ENCODE measurements around the gene LGALS1.
A peak's percentile ranks its signal among the peaks of the same experiment; 100 is the strongest.
"Not testable (repeated sequence)": the region's sequence is repeated elsewhere in the genome, so short reads cannot be mapped to it uniquely, and the experiment has no call there.

The LGALS1 gene

DNA sequence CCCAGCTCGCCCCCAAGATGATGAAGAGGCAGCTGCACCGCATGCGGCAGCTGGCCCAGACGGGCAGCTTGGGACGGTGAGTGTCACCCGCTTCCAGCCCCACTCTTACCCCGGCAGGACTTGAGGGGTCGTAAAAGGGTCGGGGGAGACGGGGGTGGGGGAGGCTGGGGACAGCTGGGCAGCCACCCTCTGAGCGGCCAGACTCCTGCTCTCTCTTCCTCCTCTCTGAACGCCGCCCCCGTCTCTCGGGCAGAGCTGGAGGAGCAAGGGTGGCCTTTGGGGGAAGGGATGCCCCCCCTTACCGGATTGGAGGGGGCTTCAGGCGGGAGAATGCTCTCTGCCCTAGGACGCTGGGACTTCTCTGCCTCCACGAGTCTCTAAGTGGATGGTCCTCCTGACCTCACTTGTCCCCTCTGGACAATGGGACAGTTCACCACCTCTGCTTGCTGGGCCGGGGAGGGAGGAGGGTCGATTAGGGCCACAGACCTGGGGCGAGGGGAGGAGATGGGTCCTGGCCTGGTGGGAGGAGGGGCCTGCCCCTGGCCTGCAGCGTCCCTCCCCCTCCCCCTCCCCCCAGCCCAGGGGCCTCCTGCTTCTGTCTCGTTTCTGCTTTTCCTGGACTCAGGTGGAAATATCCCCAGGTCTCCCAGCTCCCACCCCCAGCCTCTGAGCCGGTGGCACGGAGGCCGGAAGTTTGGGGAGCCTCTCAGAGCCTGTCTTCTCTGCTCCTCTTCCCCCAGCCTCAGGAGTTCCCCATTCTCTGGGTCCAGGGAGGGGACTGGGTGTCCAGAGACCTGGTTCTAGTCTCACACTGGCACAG, 35.5 kb upstream of the LGALS1 start:
- DNase-seq: no peak

DNA sequence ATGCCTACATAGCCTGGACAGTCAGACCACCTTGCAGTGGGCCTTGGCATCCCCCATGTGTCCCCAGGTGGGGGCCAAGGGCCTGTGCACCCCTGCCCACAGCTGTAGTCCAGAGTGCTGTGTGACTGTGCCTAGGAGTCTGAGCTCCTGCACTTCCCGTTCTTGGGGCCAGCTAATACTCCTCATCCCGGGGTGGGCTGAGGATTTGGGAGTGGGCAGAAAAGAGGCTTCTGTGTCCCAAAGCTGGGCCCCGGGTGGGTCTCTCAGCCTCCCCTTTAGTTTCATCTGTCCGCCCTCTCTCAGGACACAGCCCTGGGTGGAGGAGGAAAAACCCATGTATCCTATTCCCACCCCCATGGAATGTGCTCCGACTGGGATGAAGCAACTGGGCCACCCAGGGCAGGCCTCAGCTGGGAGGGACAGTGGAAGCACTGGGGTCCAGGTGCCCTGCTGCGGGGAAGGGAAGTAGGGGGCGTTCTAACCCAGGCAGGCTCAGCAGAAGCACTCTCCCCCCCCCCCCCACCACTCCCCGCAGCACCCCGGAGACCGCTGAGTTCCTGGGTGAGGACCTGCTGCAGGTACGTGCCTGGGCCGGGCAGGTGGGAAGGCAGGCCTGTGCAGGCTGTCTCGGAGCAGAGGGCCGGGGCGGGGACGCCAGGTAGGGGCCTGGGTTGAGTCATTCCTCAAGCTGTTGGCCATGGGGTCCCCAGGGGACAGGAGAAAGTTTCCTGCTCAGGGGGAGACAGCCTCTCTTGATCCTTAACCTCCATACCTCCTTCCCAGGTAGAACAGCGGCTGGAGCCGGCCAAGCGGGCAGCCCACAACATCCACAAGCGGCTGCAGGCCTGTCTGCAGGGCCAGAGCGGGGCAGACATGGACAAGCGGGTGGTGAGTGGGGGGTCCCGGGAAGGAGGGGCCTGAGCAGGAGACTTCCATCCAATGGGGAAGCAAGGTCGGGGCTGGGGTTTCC, 34.6 kb upstream of the LGALS1 start:
- DNase-seq: no peak

DNA sequence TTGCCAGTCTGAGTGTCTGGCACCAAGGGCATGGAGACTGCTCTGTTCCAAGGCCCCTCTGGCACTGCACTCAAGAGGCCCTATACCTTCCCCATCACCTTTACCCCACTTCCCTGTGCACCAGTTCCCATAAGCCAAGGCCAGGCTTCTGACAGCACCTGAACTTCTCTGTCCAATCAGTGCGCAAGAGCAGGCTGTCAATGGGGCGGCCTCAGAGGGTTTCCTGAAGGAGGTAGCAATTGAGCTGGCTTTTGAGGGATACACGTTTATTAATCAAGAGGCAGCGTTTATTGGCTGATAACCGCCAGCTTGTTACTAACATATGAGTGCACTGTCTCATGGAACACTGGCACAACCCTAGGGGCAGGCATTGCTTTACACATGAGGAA, 33.9 kb upstream of the LGALS1 start:
- DNase-seq: no peak

DNA sequence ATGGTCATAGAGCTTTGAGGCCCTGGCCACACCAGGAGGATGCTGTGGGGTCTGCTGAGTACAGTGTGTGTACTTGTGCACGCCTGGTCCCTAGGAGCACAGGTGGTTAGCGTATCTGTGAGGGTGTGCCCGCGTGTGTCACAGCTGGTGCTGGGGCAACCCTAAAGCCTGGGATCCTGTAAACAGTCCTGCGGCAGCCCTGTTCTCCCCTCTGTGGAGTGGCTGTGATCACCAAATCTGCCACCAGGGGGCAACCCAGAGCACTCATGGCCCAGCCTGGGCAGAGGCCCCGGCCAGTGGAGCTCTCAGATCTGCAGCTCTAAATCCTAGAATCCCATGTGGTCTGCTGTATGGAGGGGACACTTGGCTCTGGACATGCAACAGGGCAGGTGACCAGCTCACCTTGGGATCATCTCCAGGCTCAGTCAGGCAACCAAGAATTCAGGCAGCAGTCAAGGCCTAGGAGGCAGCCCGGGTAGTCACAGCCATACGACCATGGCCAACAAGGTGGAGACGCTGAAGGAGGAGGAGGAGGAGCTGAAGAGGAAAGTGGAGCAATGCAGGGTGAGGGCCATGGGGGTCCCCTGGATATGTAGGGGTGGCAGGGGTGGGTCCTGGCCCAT, 32.1 kb upstream of the LGALS1 start:
- DNase-seq: peak; percentile 52

DNA sequence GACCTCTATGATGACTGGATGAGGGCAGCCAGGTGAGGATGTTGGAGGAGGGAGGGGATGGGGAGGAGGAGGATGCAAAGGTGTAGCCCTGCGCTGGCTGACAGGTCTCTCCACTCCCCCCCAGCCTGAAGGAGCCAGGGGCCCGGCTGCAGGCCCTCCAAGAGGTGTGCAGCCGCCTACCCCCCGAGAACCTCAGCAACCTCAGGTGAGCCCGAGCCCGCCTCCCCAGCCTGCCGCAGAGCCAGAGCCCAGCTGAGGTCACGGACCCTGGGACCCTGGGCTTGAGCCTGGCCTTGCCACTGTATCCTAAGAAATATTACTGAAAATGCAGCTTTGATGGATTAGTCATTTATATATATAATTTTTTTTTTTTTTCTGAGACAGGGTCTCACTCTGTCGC, 28.1 kb upstream of the LGALS1 start:
- DNase-seq: no peak

DNA sequence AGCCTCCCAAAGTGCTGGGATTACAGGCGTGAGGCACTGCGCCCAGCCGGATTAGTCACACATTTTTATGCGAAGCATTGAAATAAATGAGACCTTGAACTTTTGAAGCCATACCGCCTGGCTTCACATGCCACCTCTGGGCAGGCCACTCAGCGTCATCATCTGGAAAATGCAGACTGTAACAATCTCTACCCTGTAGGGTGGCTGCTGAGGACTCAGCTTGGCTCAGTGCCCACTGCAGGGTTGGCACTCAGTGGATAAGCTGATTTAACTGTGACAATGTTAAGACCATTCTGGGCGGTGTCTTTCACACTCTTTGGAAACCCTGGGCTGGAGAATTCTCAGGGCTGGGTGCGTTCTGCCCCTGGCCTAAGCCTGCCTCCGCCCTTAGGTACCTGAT, 27.5 kb upstream of the LGALS1 start:
- no peak for DNase-seq

DNA sequence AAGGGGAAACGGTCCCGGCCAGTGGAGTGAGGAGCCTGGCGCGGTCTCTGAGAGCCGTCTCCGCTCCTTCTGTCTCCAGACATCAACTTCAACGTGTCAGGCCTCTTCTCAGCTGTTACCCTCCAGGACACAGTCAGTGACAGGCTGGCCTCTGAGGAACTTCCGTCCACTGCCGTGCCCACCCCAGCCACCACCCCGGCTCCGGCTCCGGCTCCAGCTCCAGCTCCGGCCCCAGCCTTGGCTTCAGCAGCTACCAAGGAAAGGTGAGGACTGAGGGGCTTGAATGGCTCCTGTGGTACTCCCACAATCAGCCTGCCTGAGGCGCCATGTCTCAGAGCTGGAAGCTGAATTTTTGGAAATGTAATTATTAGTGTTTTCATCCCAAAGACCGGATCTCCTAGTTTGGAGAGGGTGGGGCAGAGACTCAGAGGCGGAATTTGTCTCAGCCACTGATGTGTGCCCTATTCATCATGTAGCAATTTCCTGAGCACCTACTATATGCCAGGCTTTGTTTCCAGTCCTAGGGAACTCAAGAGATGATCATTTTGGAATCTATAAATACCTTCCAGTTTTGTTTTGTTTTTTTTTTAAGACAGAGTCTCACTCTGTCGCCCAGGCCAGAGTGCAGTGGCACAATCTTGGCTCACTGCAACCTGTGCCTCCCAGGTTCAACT, 24.8 kb upstream of the LGALS1 start:
- no peak for DNase-seq

DNA sequence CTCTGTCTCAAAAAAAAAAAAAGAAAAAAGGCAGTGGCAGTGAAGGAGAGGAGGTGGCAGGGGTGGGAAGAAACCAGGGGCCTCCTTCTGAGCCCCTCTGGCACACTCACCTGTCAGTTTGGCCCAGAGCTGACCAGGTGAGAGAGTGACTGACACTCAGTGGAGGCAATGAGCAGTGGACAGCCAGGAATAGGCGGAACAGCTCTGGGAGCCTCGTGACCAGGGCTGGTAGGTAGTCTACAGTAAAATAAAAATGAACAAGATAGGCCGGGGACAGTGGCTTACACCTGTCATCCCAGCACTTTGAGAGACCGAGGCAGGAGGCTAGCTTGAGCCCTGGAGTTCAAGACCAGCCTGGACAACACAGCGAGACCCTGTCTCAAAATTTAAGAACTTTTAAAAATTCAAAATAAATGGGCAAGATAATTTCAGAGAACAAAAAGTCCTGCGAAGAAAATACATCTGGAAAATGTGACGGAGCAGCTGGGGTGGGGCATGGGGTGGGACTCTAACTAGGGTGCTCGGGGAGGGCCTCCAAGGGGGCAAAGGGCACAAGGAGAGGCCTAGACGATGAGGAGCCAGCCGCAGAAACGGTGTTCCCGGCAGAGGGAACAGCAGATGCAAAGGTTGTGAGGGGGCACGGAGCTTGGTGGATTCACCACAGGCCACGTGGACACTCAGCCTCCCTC, 20.7 kb upstream of the LGALS1 start:
- no peak for DNase-seq

DNA sequence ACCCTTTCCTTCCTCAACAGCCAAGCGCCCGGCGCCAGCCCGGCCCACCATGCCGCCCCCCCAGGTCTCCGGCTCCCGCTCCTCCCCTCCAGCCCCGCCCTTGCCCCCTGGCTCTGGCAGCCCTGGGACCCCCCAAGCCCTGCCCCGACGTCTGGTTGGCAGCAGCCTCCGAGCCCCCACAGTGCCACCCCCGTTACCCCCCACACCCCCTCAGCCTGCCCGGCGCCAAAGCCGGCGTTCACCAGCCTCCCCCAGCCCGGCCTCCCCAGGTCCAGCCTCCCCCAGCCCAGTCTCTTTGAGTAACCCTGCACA, 20.2 kb upstream of the LGALS1 start:
- DNase-seq: no peak

DNA sequence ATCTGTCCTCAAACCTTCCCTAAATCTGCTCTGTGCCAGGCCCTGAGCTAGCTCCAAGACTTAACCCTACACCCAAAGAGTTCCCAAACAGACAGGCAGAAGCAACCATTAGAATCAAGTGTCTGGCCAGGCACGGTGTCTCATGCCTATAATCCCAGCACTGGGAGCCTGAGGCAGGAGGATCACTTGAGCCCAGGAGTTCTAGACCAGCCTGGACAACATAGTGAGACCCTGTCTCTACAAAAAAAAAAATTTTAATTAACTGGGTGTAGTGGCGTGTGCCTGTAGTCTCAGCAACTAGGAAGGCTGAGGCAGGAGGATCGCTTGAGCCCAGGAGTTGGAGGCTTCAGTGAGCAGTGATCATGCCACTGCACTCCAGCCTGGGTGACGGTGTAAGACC, 18.9 kb upstream of the LGALS1 start:
- not testable (repeated sequence) for DNase-seq

DNA sequence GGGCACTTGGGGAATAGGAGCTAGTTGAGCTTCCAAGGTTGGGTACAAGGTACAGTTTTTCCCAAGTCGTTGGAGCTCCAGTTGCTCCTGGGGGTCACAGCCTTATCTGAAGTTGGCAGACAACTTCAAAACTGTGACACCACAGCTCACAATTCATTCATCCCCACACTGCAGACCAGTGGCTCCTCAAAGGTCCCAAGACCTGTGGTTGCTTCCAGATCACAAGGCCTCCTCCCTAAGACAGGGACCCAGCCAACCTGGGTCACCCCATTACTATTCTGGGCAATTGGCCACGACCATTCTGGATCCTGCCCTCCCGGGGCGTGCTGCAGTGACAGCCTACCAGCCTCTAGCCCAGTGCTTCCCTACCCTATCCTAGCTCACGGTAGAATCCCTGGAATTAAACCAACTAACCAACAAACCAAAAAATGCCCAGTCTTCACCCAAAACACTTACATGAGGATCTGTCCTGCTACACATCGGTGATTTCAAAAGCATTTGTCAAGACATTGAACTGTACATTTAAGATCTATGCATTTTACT, 17.8 kb upstream of the LGALS1 start:
- no peak for DNase-seq

DNA sequence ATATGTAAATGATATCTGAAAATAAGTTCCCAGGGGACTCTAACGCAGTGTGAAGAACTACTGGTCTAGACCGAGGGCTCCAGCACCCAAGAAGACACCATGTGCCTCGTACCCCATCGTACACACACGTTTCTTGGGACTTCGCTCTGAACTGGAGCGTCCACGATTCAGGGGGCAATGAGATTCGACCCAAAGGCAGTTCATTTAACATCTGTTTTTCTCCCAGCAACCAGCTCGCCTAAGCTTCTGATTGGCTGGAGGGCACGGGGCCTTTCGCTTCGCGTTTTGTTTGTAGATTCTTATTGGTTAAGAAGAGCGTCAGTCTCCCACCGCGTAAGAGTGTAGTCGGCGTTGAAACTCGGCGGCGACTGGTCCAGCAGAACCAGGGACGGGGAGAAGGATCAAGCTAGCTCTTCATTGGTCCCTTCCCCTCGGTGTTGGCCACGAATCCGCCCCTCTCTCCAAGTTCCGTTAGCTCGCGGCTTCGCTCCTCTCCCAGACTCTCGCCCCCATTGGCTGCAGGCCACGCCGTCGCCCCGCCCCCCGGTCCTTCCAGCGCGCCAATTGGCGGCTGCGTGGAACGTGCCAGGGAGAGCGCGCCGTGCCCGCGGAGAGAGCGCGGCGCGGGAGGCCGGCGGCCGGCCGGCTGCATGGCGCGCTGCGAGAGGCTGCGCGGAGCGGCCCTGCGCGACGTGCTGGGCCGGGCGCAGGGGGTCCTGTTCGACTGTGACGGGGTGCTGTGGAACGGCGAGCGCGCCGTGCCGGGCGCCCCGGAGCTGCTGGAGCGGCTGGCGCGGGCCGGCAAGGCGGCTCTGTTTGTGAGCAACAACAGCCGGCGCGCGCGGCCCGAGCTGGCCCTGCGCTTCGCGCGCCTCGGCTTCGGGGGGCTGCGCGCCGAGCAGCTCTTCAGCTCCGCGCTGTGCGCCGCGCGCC, 17.0 kb upstream of the LGALS1 start, which contains the start of gene PDXP:
Gene PDXP, plus strand, starts transcription at position 591 of the 933 bp plus-strand sequence. Its CDS starts 60 bp downstream, at position 651.
- peak; percentile 98 for DNase-seq

DNA sequence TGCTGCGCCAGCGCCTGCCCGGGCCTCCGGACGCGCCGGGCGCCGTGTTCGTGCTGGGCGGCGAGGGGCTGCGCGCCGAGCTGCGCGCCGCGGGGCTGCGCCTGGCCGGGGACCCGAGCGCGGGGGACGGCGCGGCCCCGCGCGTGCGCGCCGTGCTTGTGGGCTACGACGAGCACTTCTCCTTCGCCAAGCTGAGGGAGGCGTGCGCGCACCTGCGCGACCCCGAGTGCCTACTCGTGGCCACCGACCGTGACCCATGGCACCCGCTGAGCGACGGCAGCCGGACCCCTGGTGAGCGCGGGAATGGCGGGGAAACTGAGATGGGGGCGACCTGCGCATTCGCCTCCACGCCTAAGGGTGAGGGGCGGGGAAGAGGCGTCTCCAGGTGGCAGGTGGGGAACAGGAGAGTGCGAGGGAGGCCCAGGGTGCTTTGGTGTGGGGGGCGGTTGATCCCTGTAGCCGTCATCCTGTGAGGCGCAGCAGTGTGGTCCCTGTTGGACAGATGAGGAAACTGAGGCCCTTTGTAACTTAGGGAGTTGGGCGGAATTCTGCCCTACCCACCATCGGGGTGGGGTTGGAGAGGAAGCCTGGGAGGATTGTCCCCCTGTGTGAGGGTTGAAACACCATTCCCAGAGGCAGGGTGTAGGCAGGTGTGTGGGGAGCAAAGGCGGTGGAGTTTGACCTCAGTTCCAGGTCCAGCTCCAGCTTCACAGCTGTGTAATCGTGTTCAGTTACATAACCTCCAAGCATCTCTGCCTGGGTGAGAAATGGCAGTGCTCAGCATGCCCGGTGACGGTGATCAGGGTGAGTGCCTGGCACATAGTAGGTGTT, 16.2 kb upstream of the LGALS1 start:
- DNase-seq: peak; percentile 18

DNA sequence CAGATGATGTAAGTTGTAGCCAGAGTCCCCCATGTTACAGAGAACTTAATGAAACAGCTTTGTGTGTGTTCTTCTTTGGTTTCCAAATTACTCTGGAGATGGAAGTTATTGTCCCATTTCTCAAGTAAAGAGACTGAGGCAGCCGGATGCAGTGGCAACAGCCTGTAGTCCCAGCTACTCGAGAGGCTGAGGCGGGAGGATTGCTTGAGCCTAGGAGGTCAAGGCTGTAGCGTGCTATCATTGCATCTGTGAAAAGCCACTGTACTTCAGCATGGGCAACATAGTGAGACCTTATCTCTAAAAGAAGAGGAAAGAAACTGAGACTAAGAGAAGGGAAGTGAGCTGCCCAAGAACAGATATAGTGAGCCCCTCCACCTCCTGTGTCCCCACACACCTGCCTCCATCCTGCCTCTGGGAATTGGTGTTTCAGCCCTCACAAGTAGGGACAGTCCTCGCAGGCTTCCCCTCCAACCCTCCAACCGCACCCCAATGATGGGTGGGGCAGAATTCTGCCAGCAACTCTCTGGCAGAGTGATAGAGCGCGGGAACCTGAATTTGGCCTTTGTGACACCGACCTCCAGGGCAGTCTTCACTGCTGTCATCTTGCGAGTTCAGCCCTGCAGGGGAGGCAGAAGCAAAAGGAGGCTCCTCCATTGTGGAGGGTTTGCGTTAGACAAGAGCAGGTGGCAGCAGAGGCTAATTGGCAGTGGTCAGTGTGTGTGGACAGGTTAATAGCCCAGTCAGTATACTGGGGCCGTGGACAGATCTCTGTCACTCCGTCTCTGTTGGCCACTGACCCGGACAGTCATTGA, 15.3 kb upstream of the LGALS1 start:
- DNase-seq: no peak

DNA sequence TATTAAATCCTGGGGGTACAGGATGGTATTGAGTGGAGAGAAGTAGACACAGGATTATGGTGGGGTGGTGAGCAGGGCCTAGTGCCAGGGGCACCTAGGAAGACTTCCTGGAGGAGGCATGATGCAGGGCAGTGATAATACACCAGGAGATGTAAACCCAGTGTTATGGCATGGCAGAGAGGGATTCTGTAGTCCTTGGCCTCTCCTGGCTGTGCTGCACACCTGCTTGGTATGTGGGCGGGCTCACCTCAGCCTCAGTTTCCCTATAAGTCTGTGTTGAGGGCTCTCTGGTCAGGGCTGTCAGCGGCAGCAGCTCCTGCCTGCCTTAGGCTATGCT, 14.8 kb upstream of the LGALS1 start:
- no peak for DNase-seq

DNA sequence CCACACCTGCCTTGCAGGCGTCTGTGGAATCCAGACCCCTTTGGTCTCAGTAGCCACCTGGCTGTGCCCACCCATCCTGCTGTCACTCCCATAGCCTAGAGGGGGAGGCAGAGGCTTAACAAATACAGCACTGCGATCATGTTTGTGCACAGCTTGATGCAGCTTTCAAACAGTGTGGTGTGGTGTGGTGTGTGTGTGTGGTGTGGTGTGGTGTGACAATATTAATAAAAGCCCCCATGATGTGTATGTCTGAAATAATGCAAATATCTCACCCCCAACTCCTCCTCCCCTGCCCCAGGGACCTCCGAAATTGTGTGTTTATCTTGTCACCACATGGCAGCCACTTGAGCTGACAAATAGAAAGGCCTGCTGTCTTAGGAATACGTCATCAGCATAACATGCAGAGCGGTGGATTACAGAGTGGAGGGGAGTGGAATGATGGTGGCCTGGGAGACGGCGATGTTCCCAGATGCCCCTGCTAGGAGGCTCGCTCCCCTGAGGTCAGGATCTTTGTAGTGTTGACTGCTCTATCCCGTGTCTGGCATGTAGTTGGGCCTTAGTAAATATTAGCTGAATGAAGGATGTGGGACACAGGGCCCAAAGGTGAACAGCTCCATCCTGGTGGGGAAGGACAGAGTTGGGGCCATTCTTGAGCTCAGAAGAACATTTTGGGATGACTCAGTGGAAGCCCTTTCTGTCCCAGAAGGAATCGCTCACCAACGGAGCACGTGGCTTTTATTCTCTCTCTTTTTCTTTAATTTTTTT, 14.1 kb upstream of the LGALS1 start:
- DNase-seq: peak; percentile 63

DNA sequence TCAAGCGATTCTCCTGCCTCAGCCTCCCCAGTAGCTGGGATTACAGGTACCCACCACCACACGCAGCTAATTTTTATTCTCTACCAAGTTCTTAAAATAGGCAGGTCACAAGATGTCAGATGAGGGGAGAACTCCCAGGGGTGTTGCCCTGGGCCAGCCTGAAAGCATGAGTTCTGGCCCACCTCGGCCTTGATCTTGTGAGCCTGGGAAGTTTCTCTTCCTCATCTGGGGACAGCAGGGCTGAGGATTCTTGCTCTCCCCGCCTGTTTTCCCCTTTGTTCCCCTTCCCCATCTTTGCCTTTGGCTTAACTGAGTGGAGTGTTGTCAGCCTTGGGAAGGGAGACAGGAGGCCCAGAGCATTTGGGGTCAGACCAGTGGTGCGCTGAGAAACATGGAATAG, 13.4 kb upstream of the LGALS1 start:
- no peak for DNase-seq

DNA sequence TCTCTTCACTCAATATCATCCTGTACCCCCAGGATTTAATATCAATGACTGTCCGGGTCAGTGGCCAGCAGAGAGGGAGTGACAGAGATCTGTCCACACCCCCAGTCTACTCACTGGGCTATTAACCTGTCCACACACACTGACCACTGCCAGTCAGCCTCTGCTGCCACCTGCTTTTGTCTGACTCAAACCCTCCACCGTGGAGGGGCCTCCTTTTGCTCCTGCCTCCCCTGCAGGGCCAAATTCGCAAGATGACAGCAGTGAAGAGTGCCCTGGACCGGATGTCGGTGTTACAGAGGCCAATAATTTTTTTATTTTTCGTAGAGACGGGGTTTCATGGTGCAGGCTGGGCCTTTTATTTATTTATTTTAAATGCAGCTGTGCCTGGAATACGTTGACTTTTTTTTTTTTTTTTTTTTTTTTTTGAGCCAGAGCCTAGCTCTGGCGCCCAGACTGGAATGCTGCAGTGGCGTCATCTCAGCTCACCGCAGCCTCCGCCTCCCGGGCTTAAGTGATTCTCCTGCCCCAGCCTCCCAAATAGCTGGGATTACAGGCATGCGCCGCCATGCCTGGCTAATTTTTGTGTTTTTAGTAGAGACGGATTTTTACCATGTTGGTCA, 11.8 kb upstream of the LGALS1 start:
- DNase-seq: no peak

Measured in NCI-H345 (cell line).